ENCODE results near the gene PCBP3. TPM values are rescaled to one million over a fixed set of nuclear protein-coding genes. Genes with fewer than 3 reads are reported as not detected.

PCBP3 gene
- total and polyA plus RNA-seq, 2 of the 13 experiments (the other 11 are each of a cell fraction or from before 2014, with no cell fraction given), result not detected

GRCh38 chr21:45826676-45827301 is 183.3 kb downstream of the PCBP3 start:
- Histone ChIP-seq H3K4me2 (ENCODE audit: low read depth, low read length) (no peak overlapping the region), H3K9me3 (ENCODE audit: low read length) (no peaks in the 10 kb centered on the region), H2AFZ (ENCODE audit: low read length) (no peak overlapping the region), H3K27ac (ENCODE audit: extremely low read length, insufficient read depth, low read length) (no peak overlapping the region), H3K4me1 (ENCODE audit: insufficient read depth, low read length) (no peaks in the 10 kb centered on the region), H4K20me1 (ENCODE audit: insufficient read depth, low read length) (no peaks in the 10 kb centered on the region), H3K27me3 (ENCODE audit: control insufficient read depth in 1 of 2, insufficient read depth in 2 of 2, low read length in 2 of 2) (peaks cover 4 to 81% of the 10 kb centered on the region in 2 experiments), H3K79me2 (ENCODE audit: insufficient read depth, low read length) (no peaks in the 10 kb centered on the region), H3K4me3 (replicated peaks in 1 of 3; ENCODE audit: insufficient read depth in 1 of 3, low read depth in 2 of 3, low read length in 3 of 3) (no peak overlapping the region), H3K9ac (ENCODE audit: insufficient read depth, low read depth, low read length) (no peak overlapping the region), H3K36me3 (replicated peaks in 1 of 2; ENCODE audit: control insufficient read depth in 1 of 2, insufficient read depth in 2 of 2, low read length in 2 of 2) (no peaks in the 10 kb centered on the region)
- DNase-seq (ENCODE audit: low spot score) (no peak), FAIRE-seq (no peak), ATAC-seq (no peak)
- BruUV-seq (replicated peaks), result no TSS peak
- in situ Hi-C loops (cut with HindIII; ENCODE audit: extremely low pct_ligation_motif_present, low pct_unique_long_range_greater_than_20kb) (no loop called here), intact Hi-C loops (cut with micrococcal nuclease; ENCODE audit: unreplicated experiment) (no loop called here)
- 42% methylated on average over 14 of the region's 16 CpGs for WGBS (ENCODE audit: low lambda C conversion rate)
- TF ChIP-seq, protein P1, sequence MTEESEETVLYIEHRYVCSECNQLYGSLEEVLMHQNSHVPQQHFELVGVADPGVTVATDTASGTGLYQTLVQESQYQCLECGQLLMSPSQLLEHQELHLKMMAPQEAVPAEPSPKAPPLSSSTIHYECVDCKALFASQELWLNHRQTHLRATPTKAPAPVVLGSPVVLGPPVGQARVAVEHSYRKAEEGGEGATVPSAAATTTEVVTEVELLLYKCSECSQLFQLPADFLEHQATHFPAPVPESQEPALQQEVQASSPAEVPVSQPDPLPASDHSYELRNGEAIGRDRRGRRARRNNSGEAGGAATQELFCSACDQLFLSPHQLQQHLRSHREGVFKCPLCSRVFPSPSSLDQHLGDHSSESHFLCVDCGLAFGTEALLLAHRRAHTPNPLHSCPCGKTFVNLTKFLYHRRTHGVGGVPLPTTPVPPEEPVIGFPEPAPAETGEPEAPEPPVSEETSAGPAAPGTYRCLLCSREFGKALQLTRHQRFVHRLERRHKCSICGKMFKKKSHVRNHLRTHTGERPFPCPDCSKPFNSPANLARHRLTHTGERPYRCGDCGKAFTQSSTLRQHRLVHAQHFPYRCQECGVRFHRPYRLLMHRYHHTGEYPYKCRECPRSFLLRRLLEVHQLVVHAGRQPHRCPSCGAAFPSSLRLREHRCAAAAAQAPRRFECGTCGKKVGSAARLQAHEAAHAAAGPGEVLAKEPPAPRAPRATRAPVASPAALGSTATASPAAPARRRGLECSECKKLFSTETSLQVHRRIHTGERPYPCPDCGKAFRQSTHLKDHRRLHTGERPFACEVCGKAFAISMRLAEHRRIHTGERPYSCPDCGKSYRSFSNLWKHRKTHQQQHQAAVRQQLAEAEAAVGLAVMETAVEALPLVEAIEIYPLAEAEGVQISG (CRISPR knock-in tag; IDR thresholded peaks at IDR 0.05), result no peak
- TF ChIP-seq TRIM24 (CRISPR knock-in tag; IDR thresholded peaks at IDR 0.05) (no peak), KDM4B (CRISPR knock-in tag; IDR thresholded peaks at IDR 0.05) (no peak)
- ChIA-PET POLR2A (no interaction called here), CTCF (ENCODE audit: low intra/inter-chr PET ratio, low total read pairs) (no interaction called here)

GRCh38 chr21:45827302-45827692 is 183.8 kb downstream of the PCBP3 start:
- intact Hi-C loops (cut with micrococcal nuclease; ENCODE audit: unreplicated experiment), result no loop called here
- no TSS peak for BruUV-seq (replicated peaks)
- in situ Hi-C loops (cut with HindIII; ENCODE audit: extremely low pct_ligation_motif_present, low pct_unique_long_range_greater_than_20kb), result no loop called here
- POLR2A ChIA-PET, result no interaction called here
- FAIRE-seq (no peak), ATAC-seq (no peak), DNase-seq (ENCODE audit: low spot score) (no peak)
- H2AFZ ChIP-seq (ENCODE audit: low read length), result no peak overlapping the region
- H3K9ac ChIP-seq (ENCODE audit: insufficient read depth, low read depth, low read length), result no peak overlapping the region
- no peak overlapping the region for H3K4me3 ChIP-seq (replicated peaks in 1 of 3; ENCODE audit: insufficient read depth in 1 of 3, low read depth in 2 of 3, low read length in 3 of 3)
- H3K4me2 ChIP-seq (ENCODE audit: low read depth, low read length), result no peak overlapping the region
- CTCF ChIA-PET (ENCODE audit: low intra/inter-chr PET ratio, low total read pairs), result no interaction called here
- H3K27me3 ChIP-seq (ENCODE audit: control insufficient read depth in 1 of 2, insufficient read depth in 2 of 2, low read length in 2 of 2), result peaks cover 4 to 76% of the 10 kb centered on the region in 2 experiments
- no peaks in the 10 kb centered on the region for H3K9me3 ChIP-seq (ENCODE audit: low read length)
- H3K79me2 ChIP-seq (ENCODE audit: insufficient read depth, low read length), result no peaks in the 10 kb centered on the region
- H4K20me1 ChIP-seq (ENCODE audit: insufficient read depth, low read length), result no peaks in the 10 kb centered on the region
- no peak overlapping the region for H3K27ac ChIP-seq (ENCODE audit: extremely low read length, insufficient read depth, low read length)
- WGBS (ENCODE audit: low lambda C conversion rate), result 13% methylated on average over 9 of the region's 9 CpGs
- no peaks in the 10 kb centered on the region for H3K4me1 ChIP-seq (ENCODE audit: insufficient read depth, low read length)
- no peaks in the 10 kb centered on the region for H3K36me3 ChIP-seq (replicated peaks in 1 of 2; ENCODE audit: control insufficient read depth in 1 of 2, insufficient read depth in 2 of 2, low read length in 2 of 2)
- TF ChIP-seq HOXA7 (CRISPR knock-in tag; IDR thresholded peaks at IDR 0.05) (no peak), ZNF30 (CRISPR knock-in tag; IDR thresholded peaks at IDR 0.05) (no peak), CHD4 (IDR thresholded peaks at IDR 0.05; ENCODE audit: borderline replicate concordance, low read length) (no peak), ZNF251 (CRISPR knock-in tag; IDR thresholded peaks at IDR 0.05) (no peak), ZNF879 (CRISPR knock-in tag; IDR thresholded peaks at IDR 0.05) (no peak), ZNF841 (CRISPR knock-in tag; IDR thresholded peaks at IDR 0.05; ENCODE audit: borderline replicate concordance) (no peak)

Measured in HepG2 (cell line).